ENCODE data around the gene CDCA8.

Gene CDCA8

GRCh38 chr1:37692078-37692833 is at the start of gene CDCA8:
Gene CDCA8, plus strand, starts transcription at chr1:37692516. Its CDS starts 175 bp downstream, at chr1:37692691.
- H3K36me3 ChIP-seq (ENCODE audit: insufficient read depth, low read length), result peaks cover 20% of the 10 kb centered on the region

GRCh38 chr1:37647281-37647680 is 45.0 kb upstream of the CDCA8 start:
- Histone ChIP-seq H3K4me1 (ENCODE audit: insufficient read depth, low read length) (no peaks in the 10 kb centered on the region), H3K36me3 (ENCODE audit: insufficient read depth, low read length) (no peaks in the 10 kb centered on the region), H3K27me3 (ENCODE audit: insufficient read depth, low read length) (peaks cover 27% of the 10 kb centered on the region), H3K4me3 (ENCODE audit: low read length) (no peak overlapping the region), H3K9me3 (ENCODE audit: low read length) (peaks cover 2% of the 10 kb centered on the region), H2AFZ (ENCODE audit: low read depth, low read length) (no peak overlapping the region)

More at GRCh38 chr1:37692078-37692833, at the start of gene CDCA8:
- H3K4me1 ChIP-seq (ENCODE audit: insufficient read depth, low read length), result peaks cover 28% of the 10 kb centered on the region
- H2AFZ ChIP-seq (ENCODE audit: low read depth, low read length), result peak within 1 kb of the TSS; percentile 89
- no peaks in the 10 kb centered on the region for H3K9me3 ChIP-seq (ENCODE audit: low read length)
- H3K27me3 ChIP-seq (ENCODE audit: insufficient read depth, low read length), result no peaks in the 10 kb centered on the region
- H3K4me3 ChIP-seq (ENCODE audit: low read length), result peak within 1 kb of the TSS; percentile 80

- Histone ChIP-seq H3K27me3 (ENCODE audit: insufficient read depth, low read length) (peaks cover 19% of the 10 kb centered on the region), H3K4me3 (ENCODE audit: low read length) (no peak overlapping the region), H2AFZ (ENCODE audit: low read depth, low read length) (no peak overlapping the region), H3K4me1 (ENCODE audit: insufficient read depth, low read length) (no peaks in the 10 kb centered on the region), H3K36me3 (ENCODE audit: insufficient read depth, low read length) (no peaks in the 10 kb centered on the region), H3K9me3 (ENCODE audit: low read length) (no peaks in the 10 kb centered on the region)
Measured at GRCh38 chr1:37650173-37650572, 42.1 kb upstream of the CDCA8 start.

- no peaks in the 10 kb centered on the region for H3K9me3 ChIP-seq (ENCODE audit: low read length)
- no peaks in the 10 kb centered on the region for H3K36me3 ChIP-seq (ENCODE audit: insufficient read depth, low read length)
- H3K4me3 ChIP-seq (ENCODE audit: low read length), result no peak overlapping the region
- H3K4me1 ChIP-seq (ENCODE audit: insufficient read depth, low read length), result no peaks in the 10 kb centered on the region
- no peak overlapping the region for H2AFZ ChIP-seq (ENCODE audit: low read depth, low read length)
- peaks cover 19% of the 10 kb centered on the region for H3K27me3 ChIP-seq (ENCODE audit: insufficient read depth, low read length)
Measured at GRCh38 chr1:37650721-37651120, 41.6 kb upstream of the CDCA8 start.

- H2AFZ ChIP-seq (ENCODE audit: low read depth, low read length), result no peak overlapping the region
- H3K27me3 ChIP-seq (ENCODE audit: insufficient read depth, low read length), result peaks cover 16% of the 10 kb centered on the region
- H3K4me3 ChIP-seq (ENCODE audit: low read length), result no peak overlapping the region
- no peaks in the 10 kb centered on the region for H3K36me3 ChIP-seq (ENCODE audit: insufficient read depth, low read length)
- no peaks in the 10 kb centered on the region for H3K4me1 ChIP-seq (ENCODE audit: insufficient read depth, low read length)
- no peaks in the 10 kb centered on the region for H3K9me3 ChIP-seq (ENCODE audit: low read length)
Measured at GRCh38 chr1:37651803-37652202, 40.5 kb upstream of the CDCA8 start.

GRCh38 chr1:37652976-37653375 is 39.3 kb upstream of the CDCA8 start:
- Histone ChIP-seq H3K27me3 (ENCODE audit: insufficient read depth, low read length) (peaks cover 18% of the 10 kb centered on the region), H2AFZ (ENCODE audit: low read depth, low read length) (no peak overlapping the region), H3K4me1 (ENCODE audit: insufficient read depth, low read length) (no peaks in the 10 kb centered on the region), H3K9me3 (ENCODE audit: low read length) (no peaks in the 10 kb centered on the region), H3K36me3 (ENCODE audit: insufficient read depth, low read length) (no peaks in the 10 kb centered on the region), H3K4me3 (ENCODE audit: low read length) (no peak overlapping the region)

GRCh38 chr1:37653906-37654305 is 38.4 kb upstream of the CDCA8 start:
- no peak overlapping the region for H3K4me3 ChIP-seq (ENCODE audit: low read length)
- H3K27me3 ChIP-seq (ENCODE audit: insufficient read depth, low read length), result peaks cover 22% of the 10 kb centered on the region
- H3K9me3 ChIP-seq (ENCODE audit: low read length), result no peaks in the 10 kb centered on the region
- no peak overlapping the region for H2AFZ ChIP-seq (ENCODE audit: low read depth, low read length)
- H3K36me3 ChIP-seq (ENCODE audit: insufficient read depth, low read length), result no peaks in the 10 kb centered on the region
- H3K4me1 ChIP-seq (ENCODE audit: insufficient read depth, low read length), result no peaks in the 10 kb centered on the region

- Histone ChIP-seq H3K27me3 (ENCODE audit: insufficient read depth, low read length) (peaks cover 22% of the 10 kb centered on the region), H2AFZ (ENCODE audit: low read depth, low read length) (no peak overlapping the region), H3K9me3 (ENCODE audit: low read length) (no peaks in the 10 kb centered on the region), H3K4me3 (ENCODE audit: low read length) (no peak overlapping the region), H3K36me3 (ENCODE audit: insufficient read depth, low read length) (no peaks in the 10 kb centered on the region), H3K4me1 (ENCODE audit: insufficient read depth, low read length) (peaks cover 5% of the 10 kb centered on the region)
Measured at GRCh38 chr1:37655274-37655673, 37.0 kb upstream of the CDCA8 start.

- Histone ChIP-seq H3K4me3 (ENCODE audit: low read length) (no peak overlapping the region), H3K9me3 (ENCODE audit: low read length) (no peaks in the 10 kb centered on the region), H3K36me3 (ENCODE audit: insufficient read depth, low read length) (no peaks in the 10 kb centered on the region), H2AFZ (ENCODE audit: low read depth, low read length) (no peak overlapping the region), H3K27me3 (ENCODE audit: insufficient read depth, low read length) (peaks cover 17% of the 10 kb centered on the region), H3K4me1 (ENCODE audit: insufficient read depth, low read length) (peaks cover 12% of the 10 kb centered on the region)
Measured at GRCh38 chr1:37656026-37656425, 36.3 kb upstream of the CDCA8 start.

- peaks cover 18% of the 10 kb centered on the region for H3K27me3 ChIP-seq (ENCODE audit: insufficient read depth, low read length)
Measured at GRCh38 chr1:37656881-37657280, 35.4 kb upstream of the CDCA8 start.

GRCh38 chr1:37657620-37658412 is 34.5 kb upstream of the CDCA8 start:
- H3K27me3 ChIP-seq (ENCODE audit: insufficient read depth, low read length), result peaks cover 25% of the 10 kb centered on the region
- H3K4me1 ChIP-seq (ENCODE audit: insufficient read depth, low read length), result peaks cover 21% of the 10 kb centered on the region
- H3K36me3 ChIP-seq (ENCODE audit: insufficient read depth, low read length), result no peaks in the 10 kb centered on the region
- no peaks in the 10 kb centered on the region for H3K9me3 ChIP-seq (ENCODE audit: low read length)
- H3K4me3 ChIP-seq (ENCODE audit: low read length), result no peak overlapping the region
- no peak overlapping the region for H2AFZ ChIP-seq (ENCODE audit: low read depth, low read length)

More at GRCh38 chr1:37656881-37657280, 35.4 kb upstream of the CDCA8 start:
- Histone ChIP-seq H3K9me3 (ENCODE audit: low read length) (no peaks in the 10 kb centered on the region), H3K4me3 (ENCODE audit: low read length) (no peak overlapping the region), H3K4me1 (ENCODE audit: insufficient read depth, low read length) (peaks cover 18% of the 10 kb centered on the region), H3K36me3 (ENCODE audit: insufficient read depth, low read length) (no peaks in the 10 kb centered on the region), H2AFZ (ENCODE audit: low read depth, low read length) (no peak overlapping the region)

GRCh38 chr1:37658486-37658885 is 33.8 kb upstream of the CDCA8 start:
- Histone ChIP-seq H3K4me3 (ENCODE audit: low read length) (no peak overlapping the region), H3K36me3 (ENCODE audit: insufficient read depth, low read length) (no peaks in the 10 kb centered on the region), H2AFZ (ENCODE audit: low read depth, low read length) (no peak overlapping the region), H3K4me1 (ENCODE audit: insufficient read depth, low read length) (peaks cover 22% of the 10 kb centered on the region), H3K27me3 (ENCODE audit: insufficient read depth, low read length) (peaks cover 27% of the 10 kb centered on the region), H3K9me3 (ENCODE audit: low read length) (no peaks in the 10 kb centered on the region)

GRCh38 chr1:37660664-37661063 is 31.7 kb upstream of the CDCA8 start:
- peaks cover 27% of the 10 kb centered on the region for H3K4me1 ChIP-seq (ENCODE audit: insufficient read depth, low read length)
- no peaks in the 10 kb centered on the region for H3K9me3 ChIP-seq (ENCODE audit: low read length)
- H3K36me3 ChIP-seq (ENCODE audit: insufficient read depth, low read length), result no peaks in the 10 kb centered on the region
- H2AFZ ChIP-seq (ENCODE audit: low read depth, low read length), result peak overlapping the region; percentile 59
- H3K27me3 ChIP-seq (ENCODE audit: insufficient read depth, low read length), result peaks cover 33% of the 10 kb centered on the region
- no peak overlapping the region for H3K4me3 ChIP-seq (ENCODE audit: low read length)
